H1 (cell line): Measurements from ENCODE around the gene RASAL2. TPM values are rescaled to one million over a fixed set of nuclear protein-coding genes. Genes with fewer than 3 reads are reported as not detected.

Experiments used
- CTCF ChIA-PET: fragments of 300-600 bp; sonication (Branson Sonifier 250); formaldehyde crosslinking; loops from one replicate; lab custom pipeline; 2021; ENCODE audit not compliant: partially characterized antibody; lab: Charles Lee
- POLR2A ChIA-PET: fragments of 300-600 bp; sonication (Branson Sonifier 250); formaldehyde crosslinking; loops from one replicate; lab custom pipeline; 2021; ENCODE audit warnings: inconsistent platforms; ENCODE audit not compliant: partially characterized antibody; lab: Charles Lee
- DNase-seq, 2 experiments: peaks; one replicate each; pipeline versions ENCODE4 v3.0.0 to v3.0.0-alpha.2; 2010 to 2022; ENCODE audit warnings: low spot score in 2 of 2, low read depth in 1 of 2, mixed read lengths in 1 of 2
- FAIRE-seq: peaks from 2 replicates; lab custom pipeline; 2011; peaks lifted over from hg19 to GRCh38; lab: Jason Lieb, UNC
- H2AFZ ChIP-seq: 2 replicates; pipeline ENCODE4 v1.8.1; 2012; ENCODE audit warnings: low read length, inconsistent platforms
- H2AK5ac ChIP-seq: 2 replicates; pipeline ENCODE4 v1.6.1; 2013; ENCODE audit warnings: low read depth, low read length
- H2BK120ac ChIP-seq: replicated peaks from 2 replicates; pipeline ENCODE3; 2013; ENCODE audit warnings: low read depth, low read length, inconsistent platforms
- H2BK12ac ChIP-seq: 2 replicates; pipeline ENCODE4 v1.6.1; 2013; ENCODE audit warnings: low read depth, low read length
- H2BK15ac ChIP-seq: 2 replicates; pipeline ENCODE4 v1.6.1; 2013; ENCODE audit warnings: low read length
- H2BK20ac ChIP-seq: 2 replicates; pipeline ENCODE4 v1.6.1; 2013; ENCODE audit warnings: low read length
- H2BK5ac ChIP-seq: 2 replicates; pipeline ENCODE4 v1.6.1; 2013; ENCODE audit warnings: low read depth, low read length
- H3K14ac ChIP-seq: 2 replicates; pipeline ENCODE4 v1.6.1; 2013; ENCODE audit warnings: inconsistent platforms; ENCODE audit not compliant: insufficient read length
- H3K18ac ChIP-seq: 2 replicates; pipeline ENCODE4 v1.6.1; 2013; ENCODE audit warnings: low read length; ENCODE audit errors: extremely low read depth
- H3K23ac ChIP-seq: 2 replicates; pipeline ENCODE4 v1.6.1; 2013; ENCODE audit warnings: inconsistent platforms; ENCODE audit not compliant: insufficient read length
- H3K23me2 ChIP-seq: 2 replicates; pipeline ENCODE4 v1.6.1; 2013; ENCODE audit warnings: low read depth, low read length
- H3K27ac ChIP-seq: 2 replicates; pipeline ENCODE4 v1.6.1; 2011; ENCODE audit warnings: low read depth, low read length, inconsistent platforms
- H3K27me3 ChIP-seq, 4 experiments: replicated peaks in 1 of 4; 1 replicate in 1 of 4; 2 replicates in 3 of 4; pipeline versions ENCODE4 v1.6.1 to v1.8.1; 2011 to 2013; ENCODE audit warnings: low read length in 3 of 4, mild to moderate bottlenecking in 3 of 4, inconsistent platforms in 2 of 4, mixed read lengths in 2 of 4, moderate library complexity in 1 of 4; ENCODE audit not compliant: control insufficient read depth in 3 of 4, insufficient read depth in 3 of 4; ENCODE audit errors: extremely low read depth in 1 of 4
- H3K36me3 ChIP-seq, 4 experiments: 2 replicates each; pipeline versions ENCODE4 v1.6.1 to v1.8.1; 2011 to 2013; ENCODE audit warnings: mild to moderate bottlenecking in 4 of 4, low read length in 3 of 4, moderate library complexity in 2 of 4, control low read depth in 1 of 4, inconsistent platforms in 1 of 4; ENCODE audit not compliant: insufficient read depth in 4 of 4, control insufficient read depth in 2 of 4
- H3K4ac ChIP-seq: replicated peaks from 2 replicates; pipeline ENCODE3; 2013; ENCODE audit warnings: low read length, low read depth, mixed read lengths, inconsistent platforms; ENCODE audit not compliant: insufficient read length
- H3K4me1 ChIP-seq, 4 experiments: replicated peaks in 1 of 4; 1 replicate in 1 of 4; 2 replicates in 3 of 4; pipeline versions ENCODE4 v1.6.1 to v1.8.1; 2011 to 2013; ENCODE audit warnings: low read length in 3 of 4, inconsistent platforms in 2 of 4, mixed read lengths in 1 of 4; ENCODE audit not compliant: insufficient read depth in 4 of 4, control insufficient read depth in 3 of 4
- H3K4me2 ChIP-seq, 2 experiments: 2 replicates each; pipeline versions ENCODE4 v1.6.1 to v1.8.1; 2011 to 2013; ENCODE audit warnings: low read depth in 2 of 2, low read length in 2 of 2, control low read depth in 1 of 2, inconsistent platforms in 1 of 2, mild to moderate bottlenecking in 1 of 2; ENCODE audit not compliant: insufficient read depth in 1 of 2
- H3K4me3 ChIP-seq, 4 experiments: fragments of 200-600, 300-600 bp in 1 of 4; sonication (generic), shearing (Covaris generic), sonication (Bioruptor Twin) in 1 of 4; 2 replicates each; pipeline versions ENCODE4 v1.5.1 to v1.8.1; 2011 to 2016; ENCODE audit warnings: low read length in 4 of 4, low read depth in 3 of 4, control low read depth in 2 of 4, inconsistent platforms in 2 of 4, mild to moderate bottlenecking in 2 of 4, mixed read lengths in 1 of 4, moderate library complexity in 1 of 4; ENCODE audit not compliant: insufficient read depth in 2 of 4; ENCODE audit errors: extremely low read depth in 1 of 4
- H3K56ac ChIP-seq: replicated peaks from 2 replicates; pipeline ENCODE3; 2013; ENCODE audit warnings: low read depth, mild to moderate bottlenecking, mixed read lengths, low read length, inconsistent platforms; ENCODE audit not compliant: insufficient read length
- H3K79me1 ChIP-seq: 2 replicates; pipeline ENCODE4 v1.6.1; 2013; ENCODE audit warnings: low read depth, low read length, control low read depth
- H3K79me2 ChIP-seq, 2 experiments: 2 replicates each; pipeline versions ENCODE4 v1.6.1 to v1.8.1; 2012 to 2013; ENCODE audit warnings: low read length in 2 of 2, mild to moderate bottlenecking in 2 of 2, inconsistent platforms in 1 of 2; ENCODE audit not compliant: insufficient read depth in 2 of 2, control insufficient read depth in 1 of 2
- H3K9ac ChIP-seq, 4 experiments: replicated peaks in 1 of 4; 1 replicate in 1 of 4; 2 replicates in 3 of 4; pipeline versions ENCODE4 v1.6.1 to v1.8.1; 2011 to 2013; ENCODE audit warnings: low read depth in 3 of 4, low read length in 3 of 4, control low read depth in 2 of 4, mild to moderate bottlenecking in 2 of 4, moderate library complexity in 2 of 4, inconsistent platforms in 1 of 4; ENCODE audit errors: extremely low read depth in 1 of 4
- H3K9me3 ChIP-seq, 2 experiments: 2 replicates each; pipeline versions ENCODE4 v1.6.1 to v1.8.1; 2012 to 2013; ENCODE audit warnings: mild to moderate bottlenecking in 2 of 2, moderate library complexity in 2 of 2, control low read depth in 1 of 2, inconsistent platforms in 1 of 2, low read depth in 1 of 2, low read length in 1 of 2, mixed read lengths in 1 of 2; ENCODE audit not compliant: insufficient read depth in 2 of 2
- H4K20me1 ChIP-seq, 2 experiments: replicated peaks in 1 of 2; 2 replicates each; pipeline versions ENCODE3 to v1.8.1; 2011 to 2013; ENCODE audit warnings: inconsistent platforms in 2 of 2, low read length in 2 of 2, mild to moderate bottlenecking in 1 of 2; ENCODE audit not compliant: insufficient read depth in 2 of 2, control insufficient read depth in 1 of 2
- H4K5ac ChIP-seq: 2 replicates; pipeline ENCODE4 v1.6.1; 2013; ENCODE audit warnings: low read length, low read depth, mixed read lengths, inconsistent platforms; ENCODE audit not compliant: insufficient read length
- H4K8ac ChIP-seq: 2 replicates; pipeline ENCODE4 v1.8.0; 2013; ENCODE audit warnings: mild to moderate bottlenecking, moderate library complexity, low read length, inconsistent platforms; ENCODE audit not compliant: insufficient read depth; ENCODE audit errors: extremely low read depth
- H4K91ac ChIP-seq: replicated peaks from 2 replicates; pipeline ENCODE3; 2013; ENCODE audit warnings: low read length, mixed read lengths, inconsistent platforms; ENCODE audit not compliant: insufficient read length
- CREB1 ChIP-seq: IDR thresholded peaks from 2 replicates; pipeline ENCODE4 v1.6.1; 2012; ENCODE audit warnings: inconsistent platforms
- KDM4A ChIP-seq: IDR thresholded peaks from one replicate; pipeline ENCODE4 v1.7.1; 2012; ENCODE audit warnings: low read depth, mild to moderate bottlenecking, moderate library complexity, low read length, inconsistent platforms; ENCODE audit not compliant: severe bottlenecking
- SRF ChIP-seq: IDR thresholded peaks from 2 replicates; pipeline ENCODE4 v1.6.1; 2011; ENCODE audit warnings: mild to moderate bottlenecking, low read depth, low read length, moderate library complexity
- SUZ12 ChIP-seq: fragments of 200-600 bp; sonication (generic); IDR thresholded peaks from 2 replicates; pipeline ENCODE4 v1.6.1; 2012; ENCODE audit warnings: mild to moderate bottlenecking, inconsistent platforms, low read length, moderate library complexity, mixed read lengths
- WGBS, 2 experiments: shearing (Covaris generic) in 1 of 2; methylation state at CpG; one replicate each; pipeline versions ENCODE4 v1.1.6 to v1.1.7; 2013 to 2015; ENCODE audit warnings: low lambda C conversion rate in 2 of 2, mixed read lengths in 2 of 2, inconsistent platforms in 1 of 2, low coverage in 1 of 2, missing lambda C conversion rate in 1 of 2; ENCODE audit not compliant: insufficient replicate concordance in 2 of 2, insufficient coverage in 1 of 2, insufficient read length in 1 of 2; ENCODE audit errors: extremely low coverage in 1 of 2, missing lambda C conversion rate in 1 of 2; 5-methylcytosine and 5-hydroxymethylcytosine counted together
- polyA plus RNA-seq, 7 experiments: library from polyadenylated mRNA; depleted of rRNA in 3 of 7; stranded (reverse) in 5 of 7; unstranded in 2 of 7; fragments of >200 nt in 5 of 7; fragments of 200-250 nt in 2 of 7; gene quantifications; 1 replicate in 5 of 7; 2 replicates in 1 of 7; 4 replicates in 1 of 7; pipeline versions ENCODE4 v1.2.1 to v1.2.3, GENCODE V29; 2011 to 2013; ENCODE audit warnings: missing spikeins in 2 of 7, mixed read lengths in 2 of 7
- total RNA-seq: library from RNA; stranded (reverse); fragmentation: NEBNext Ultra II Directional; extraction: Animal tissue kit (Norgen Biotek cat#: 25700); gene quantifications from 2 replicates; pipeline ENCODE4 v1.2.1, GENCODE V29; 2021

RASAL2 gene
- total and polyA plus RNA-seq, 2 of the 8 experiments (the other 6 are each of a cell fraction or from before 2014, with no cell fraction given), result 15.9 to 32.5 TPM

- ChIA-PET CTCF (interaction anchor here (0.7 to 2.1 kb wide), 2 partner anchors 186 to 197 kb away, joined by 3 to 6 read pairs; no protein-coding TSS in a partner anchor), POLR2A (no interaction called here)
- Histone ChIP-seq H2BK5ac (no peak within 1 kb of the TSS), H4K20me1 (no peaks in the 10 kb centered on the region), H3K23me2 (no peaks in the 10 kb centered on the region; the same call in 1 of the 2 replicates), H3K9ac (no peak within 1 kb of the TSS), H3K18ac (no peak within 1 kb of the TSS), H3K79me2 (no peaks in the 10 kb centered on the region), H3K27me3 (no peaks in the 10 kb centered on the region), H4K5ac (no peak within 1 kb of the TSS), H3K79me1 (no peaks in the 10 kb centered on the region), H2BK20ac (no peak within 1 kb of the TSS), H3K23ac (no peak within 1 kb of the TSS), H2BK120ac (no peak within 1 kb of the TSS), H3K4me3 (no peak within 1 kb of the TSS), H3K9me3 (no peaks in the 10 kb centered on the region), H4K91ac (no peak within 1 kb of the TSS), H3K27ac (no peak within 1 kb of the TSS), H3K14ac (no peak within 1 kb of the TSS), H3K4ac (no peak within 1 kb of the TSS), H3K36me3 (no peaks in the 10 kb centered on the region), H3K4me1 (no peaks in the 10 kb centered on the region; a peak in 1 of 7 replicates), H2AK5ac (no peak within 1 kb of the TSS), H2BK12ac (no peak within 1 kb of the TSS), H3K4me2 (no peak within 1 kb of the TSS), H4K8ac (no peak within 1 kb of the TSS; the same call in 1 of the 2 replicates), H2AFZ (no peak within 1 kb of the TSS; the same call in 1 of the 2 replicates), H2BK15ac (no peak within 1 kb of the TSS)
- WGBS, 2 experiments, result 95% methylated on average over 24 of the region's 26 CpGs; no CpG with 5 or more reads in 1 of the 2 experiments
- peak in 1 of 2 experiments; percentile 38 for DNase-seq
- TF ChIP-seq KDM4A (no peak), SUZ12 (no peak), CREB1 (no peak), SRF (no peak)
- TF ChIP-seq, all 59 proteins: peak for 0
- no peak for FAIRE-seq
- H3K56ac ChIP-seq, result no peak within 1 kb of the TSS
These were observed 402.7 kb downstream of the RASAL2 start, which contains the start of gene CLEC20A for GRCh38 chr1:178496410-178497135. TSS of gene CLEC20A (minus strand) at chr1:178496964. CDS start at chr1:178496939, 25 bp downstream.
